HG02884 (cell line): ENCODE data around the gene ELFN1.

Experiments used
- ATAC-seq: cut with Tn5 transposase; IDR thresholded peaks from one replicate; pipeline ENCODE4 v1.9.1; 2021; ENCODE audit warnings: mild to moderate bottlenecking, moderate library complexity; ENCODE audit not compliant: unreplicated experiment

ELFN1 gene

GRCh38 chr7:1738511-1738910, 68.4 kb downstream of the ELFN1 start:
- no peak for ATAC-seq

GRCh38 chr7:1738956-1739355, 68.9 kb downstream of the ELFN1 start:
- ATAC-seq: no peak

GRCh38 chr7:1739593-1739992, 69.5 kb downstream of the ELFN1 start:
- ATAC-seq: no peak

GRCh38 chr7:1740214-1740613, 70.1 kb downstream of the ELFN1 start:
- ATAC-seq: no peak

GRCh38 chr7:1741246-1741645, 71.2 kb downstream of the ELFN1 start:
- ATAC-seq: no peak

GRCh38 chr7:1741751-1742554, 71.9 kb downstream of the ELFN1 start:
- no peak for ATAC-seq

- ATAC-seq: no peak
Observed at GRCh38 chr7:1742555-1743303, 72.7 kb downstream of the ELFN1 start.

- ATAC-seq: no peak
Observed at GRCh38 chr7:1743481-1744230, 73.6 kb downstream of the ELFN1 start.

GRCh38 chr7:1744296-1745017, 74.4 kb downstream of the ELFN1 start:
- no peak for ATAC-seq

- no peak for ATAC-seq
Observed at GRCh38 chr7:1745018-1745532, 75.0 kb downstream of the ELFN1 start.

GRCh38 chr7:1745576-1746490, 75.8 kb downstream of the ELFN1 start:
- no peak for ATAC-seq

- no peak for ATAC-seq
Observed at GRCh38 chr7:1746491-1746975, 76.5 kb downstream of the ELFN1 start.

GRCh38 chr7:1747004-1747801, 77.1 kb downstream of the ELFN1 start:
- ATAC-seq: no peak

- no peak for ATAC-seq
Observed at GRCh38 chr7:1748076-1748838, 78.2 kb downstream of the ELFN1 start.

- ATAC-seq: no peak
Observed at GRCh38 chr7:1748839-1749173, 78.7 kb downstream of the ELFN1 start.

GRCh38 chr7:1749351-1749863, 79.3 kb downstream of the ELFN1 start:
- no peak for ATAC-seq

GRCh38 chr7:1749864-1750466, 79.9 kb downstream of the ELFN1 start:
- ATAC-seq: no peak
